Endometrium (tissue), 2 donors: ENCODE results near the gene RETREG3.
"Not testable (repeated sequence)": the region's sequence is repeated elsewhere in the genome, so short reads cannot be mapped to it uniquely, and the experiment has no call there.

Experiments used
- FAIRE-seq: peaks from 2 replicates; lab custom pipeline; 2012; peaks lifted over from hg19 to GRCh38; lab: Jason Lieb, UNC
- donor health status: control.
- donor health status: control.

Gene RETREG3, protein sequence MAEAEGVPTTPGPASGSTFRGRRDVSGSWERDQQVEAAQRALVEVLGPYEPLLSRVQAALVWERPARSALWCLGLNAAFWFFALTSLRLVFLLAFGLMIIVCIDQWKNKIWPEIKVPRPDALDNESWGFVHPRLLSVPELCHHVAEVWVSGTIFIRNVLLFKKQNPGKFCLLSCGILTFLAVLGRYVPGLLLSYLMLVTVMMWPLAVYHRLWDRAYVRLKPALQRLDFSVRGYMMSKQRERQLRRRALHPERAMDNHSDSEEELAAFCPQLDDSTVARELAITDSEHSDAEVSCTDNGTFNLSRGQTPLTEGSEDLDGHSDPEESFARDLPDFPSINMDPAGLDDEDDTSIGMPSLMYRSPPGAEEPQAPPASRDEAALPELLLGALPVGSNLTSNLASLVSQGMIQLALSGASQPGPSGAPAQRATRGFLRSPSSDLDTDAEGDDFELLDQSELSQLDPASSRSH

DNA sequence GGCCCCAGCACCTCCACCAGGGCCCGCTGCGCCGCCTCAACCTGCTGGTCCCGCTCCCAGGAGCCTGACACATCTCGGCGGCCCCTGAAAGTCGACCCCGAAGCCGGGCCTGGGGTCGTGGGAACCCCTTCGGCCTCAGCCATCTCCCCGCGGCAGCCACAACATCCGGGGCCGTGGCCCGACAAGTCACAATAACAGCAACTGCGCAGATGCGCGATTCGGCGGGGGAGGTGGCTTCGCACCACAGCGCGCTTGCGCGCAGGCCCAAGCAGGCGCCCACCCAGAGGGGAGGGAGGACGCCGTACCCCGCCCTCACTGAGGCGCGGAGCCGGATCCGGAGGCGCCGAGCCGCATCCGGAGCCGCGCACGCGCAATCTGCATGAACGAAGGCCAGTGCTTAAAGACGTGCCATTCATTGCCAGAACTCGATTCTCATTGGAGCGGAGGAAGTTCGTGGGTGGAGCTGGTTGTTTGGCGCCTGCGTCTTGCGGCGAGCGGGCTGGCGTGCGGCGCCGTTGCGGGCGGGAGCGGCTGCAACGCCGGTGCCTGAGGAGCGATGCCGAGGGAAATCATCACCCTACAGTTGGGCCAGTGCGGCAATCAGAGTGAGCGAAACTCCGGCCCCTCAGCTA is at the start of gene RETREG3, which contains the start of gene TUBG1:
Gene RETREG3, minus strand, starts transcription at position 193 of the 632 bp plus-strand sequence. Its CDS starts 50 bp downstream, at position 143.
Gene TUBG1, plus strand, starts transcription at position 502 of the 632 bp plus-strand sequence. Its CDS starts 55 bp downstream, at position 557.
- peak; percentile 83 for FAIRE-seq

DNA sequence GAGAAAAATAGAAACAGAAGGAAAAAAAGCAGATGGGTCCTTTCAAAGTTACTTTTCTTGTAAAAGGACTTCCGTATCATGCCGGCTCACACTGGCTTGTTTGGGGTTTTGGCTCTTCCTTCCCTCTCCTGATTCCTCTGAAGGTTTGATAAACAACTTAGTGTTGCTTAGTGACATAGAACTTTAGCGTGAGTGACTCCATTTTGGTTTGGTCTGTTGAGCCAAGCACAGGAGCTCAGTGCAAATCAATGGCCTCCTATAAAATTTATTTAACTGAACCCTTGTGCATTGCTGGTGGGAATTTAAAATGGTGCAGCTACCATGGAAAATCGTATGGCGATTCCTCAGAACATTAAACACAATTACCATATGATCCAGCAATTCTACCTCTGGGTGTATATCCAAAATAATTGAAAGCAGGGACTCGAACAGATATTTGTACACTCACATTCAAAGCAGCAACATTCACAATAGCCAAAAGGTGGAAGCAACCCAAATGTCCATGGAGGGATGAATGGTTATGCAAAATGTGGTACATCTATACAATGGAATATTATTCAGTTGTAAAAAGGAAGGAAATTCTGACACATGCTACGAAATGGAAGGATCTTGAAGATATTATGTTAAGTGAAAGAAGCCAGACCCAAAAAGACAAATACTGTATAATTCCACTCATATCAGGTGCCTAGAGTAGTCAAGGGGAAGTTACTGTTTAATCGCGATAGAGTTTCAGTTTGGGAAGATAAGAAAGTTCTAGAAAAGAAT is 48.8 kb upstream of the RETREG3 start:
- FAIRE-seq, result no peak

DNA sequence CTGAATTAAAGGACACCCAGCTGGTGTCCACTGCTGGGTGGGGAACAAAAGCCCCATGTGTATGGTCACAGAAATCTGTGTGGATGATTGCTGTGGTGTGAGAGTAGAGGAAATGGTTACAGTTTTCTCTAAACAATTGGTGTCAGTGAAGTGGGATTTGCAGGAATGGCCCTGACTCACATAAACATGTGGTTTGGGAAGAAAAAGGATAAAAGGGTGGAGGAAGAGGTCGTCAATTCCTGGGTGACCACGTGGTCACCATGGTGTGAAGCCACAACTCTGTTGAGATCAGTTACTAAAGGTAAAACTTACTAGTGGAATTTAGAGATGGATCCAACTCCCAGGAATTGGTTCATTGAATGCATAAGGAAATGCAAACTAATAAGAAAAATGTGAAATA is 46.4 kb upstream of the RETREG3 start:
- no peak for FAIRE-seq

DNA sequence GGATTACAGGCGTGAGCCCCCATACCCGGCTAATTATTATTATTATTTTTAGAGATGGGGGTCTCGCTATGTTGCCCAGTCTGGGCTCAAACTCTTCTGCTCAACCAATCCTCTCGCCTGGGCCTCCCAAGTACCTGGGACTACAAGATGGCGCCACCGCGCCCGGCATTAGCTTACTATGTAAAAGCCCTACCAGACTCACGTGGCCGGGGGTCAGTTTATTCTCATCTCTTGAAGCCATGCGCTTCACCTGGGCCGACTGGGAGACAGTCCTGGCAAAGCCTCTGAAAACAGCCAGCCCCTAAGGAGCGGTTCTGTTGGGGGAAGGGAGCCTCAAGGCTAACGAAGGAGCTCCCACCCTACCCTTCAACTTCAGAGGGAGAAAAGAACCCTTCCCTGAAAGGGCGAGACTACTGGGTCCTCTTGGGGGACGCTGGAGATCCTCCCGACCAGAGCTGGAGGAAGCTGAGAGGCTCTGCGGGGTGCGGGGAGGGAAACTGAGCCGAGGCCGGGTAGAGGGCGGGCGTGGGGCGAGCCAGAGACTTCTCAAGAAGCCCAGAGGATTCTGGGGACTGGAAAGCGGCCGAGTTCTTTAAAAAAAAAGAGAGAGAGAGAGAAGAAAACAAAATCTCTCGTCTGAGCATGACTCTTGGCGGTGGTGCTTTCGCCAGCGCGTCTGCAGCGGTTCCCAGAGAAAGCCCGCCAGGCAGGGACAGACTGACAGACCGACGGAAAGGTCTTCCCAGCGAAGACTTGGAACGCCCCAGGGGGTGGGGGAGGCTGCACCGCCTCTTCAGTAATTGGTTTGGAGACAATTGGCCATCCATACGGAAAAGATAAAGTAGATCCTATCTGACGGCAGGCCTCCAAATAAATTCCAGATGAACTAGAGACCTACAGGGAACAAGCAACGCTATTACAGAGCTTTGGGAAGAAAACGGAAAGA is 44.3 kb upstream of the RETREG3 start:
- FAIRE-seq, result peak; percentile 26

DNA sequence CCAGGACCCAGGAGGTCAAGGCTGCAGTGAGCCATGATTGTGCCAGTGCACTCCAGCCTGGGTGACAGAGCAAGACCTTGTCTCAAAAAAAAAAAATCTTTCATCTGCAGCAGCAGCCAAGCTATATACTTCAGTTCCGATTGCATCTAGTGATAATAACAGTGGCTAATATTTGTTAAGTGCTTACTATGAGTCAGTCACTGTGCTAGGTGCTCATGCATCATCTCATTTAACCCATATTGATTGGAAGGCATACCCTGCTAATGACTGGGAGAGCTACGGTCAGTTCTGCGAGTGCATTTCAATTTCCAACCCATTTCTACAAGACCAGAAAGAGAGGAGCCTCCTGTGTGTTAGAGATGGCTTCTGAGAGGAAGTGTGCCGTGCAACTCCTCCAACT is 42.2 kb upstream of the RETREG3 start:
- FAIRE-seq, result no peak

DNA sequence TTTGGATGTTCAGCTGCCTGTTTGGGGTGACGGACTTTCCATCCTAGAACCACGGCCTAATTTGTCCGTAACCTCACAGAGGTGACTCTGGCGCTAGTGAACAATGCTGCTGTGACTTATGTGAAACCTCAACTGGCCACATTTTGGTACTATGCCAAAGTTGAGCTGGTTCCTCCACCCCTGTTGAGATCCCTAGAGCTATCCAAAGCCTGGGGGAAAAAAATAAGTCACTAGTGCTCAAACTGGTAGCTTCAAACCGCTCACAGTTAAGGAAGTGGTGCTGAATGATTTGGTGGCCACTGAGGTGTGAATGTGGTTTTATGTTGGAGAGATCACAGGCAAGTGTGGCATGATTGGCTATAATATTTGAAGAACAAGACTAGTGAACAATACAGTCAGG is 38.6 kb upstream of the RETREG3 start:
- no peak for FAIRE-seq

DNA sequence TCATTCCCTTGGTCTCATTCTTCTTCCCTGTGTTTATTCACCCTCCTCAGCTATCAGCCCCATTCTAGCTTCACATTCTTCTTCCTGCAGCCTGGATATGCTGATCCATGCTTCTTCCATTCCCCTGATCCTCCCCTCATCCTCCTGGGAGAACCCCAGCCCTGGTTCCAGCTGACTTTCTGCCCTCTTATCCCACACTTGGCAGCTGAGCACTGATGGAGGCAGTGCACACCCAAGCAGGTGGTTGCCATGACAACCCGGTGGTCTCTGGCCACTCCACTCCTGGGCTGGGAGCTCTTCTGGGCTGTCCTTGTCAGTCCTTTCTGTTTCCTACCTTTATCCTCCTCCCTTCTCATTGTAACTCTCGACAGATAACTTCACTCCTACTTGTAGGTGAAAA is 33.2 kb upstream of the RETREG3 start:
- no peak for FAIRE-seq

DNA sequence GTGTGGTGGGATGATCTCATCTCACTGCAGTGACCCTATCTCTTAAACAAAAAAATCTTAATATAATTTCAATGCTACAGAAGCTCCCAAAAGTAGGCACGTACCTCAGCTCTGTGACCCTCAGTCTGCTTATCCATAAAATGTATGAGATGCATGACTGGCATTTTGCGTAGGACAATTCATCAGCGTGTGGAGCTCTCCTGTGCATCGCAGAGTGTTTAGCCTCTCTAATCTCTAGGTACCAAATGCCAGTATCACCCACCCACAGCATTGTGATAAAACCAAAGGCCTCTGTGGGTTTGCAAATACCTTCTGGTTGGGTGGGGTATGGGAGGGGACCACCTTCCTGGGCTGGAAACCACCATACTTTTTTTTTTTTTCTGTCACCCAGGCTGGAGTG is 30.9 kb upstream of the RETREG3 start:
- no peak for FAIRE-seq

DNA sequence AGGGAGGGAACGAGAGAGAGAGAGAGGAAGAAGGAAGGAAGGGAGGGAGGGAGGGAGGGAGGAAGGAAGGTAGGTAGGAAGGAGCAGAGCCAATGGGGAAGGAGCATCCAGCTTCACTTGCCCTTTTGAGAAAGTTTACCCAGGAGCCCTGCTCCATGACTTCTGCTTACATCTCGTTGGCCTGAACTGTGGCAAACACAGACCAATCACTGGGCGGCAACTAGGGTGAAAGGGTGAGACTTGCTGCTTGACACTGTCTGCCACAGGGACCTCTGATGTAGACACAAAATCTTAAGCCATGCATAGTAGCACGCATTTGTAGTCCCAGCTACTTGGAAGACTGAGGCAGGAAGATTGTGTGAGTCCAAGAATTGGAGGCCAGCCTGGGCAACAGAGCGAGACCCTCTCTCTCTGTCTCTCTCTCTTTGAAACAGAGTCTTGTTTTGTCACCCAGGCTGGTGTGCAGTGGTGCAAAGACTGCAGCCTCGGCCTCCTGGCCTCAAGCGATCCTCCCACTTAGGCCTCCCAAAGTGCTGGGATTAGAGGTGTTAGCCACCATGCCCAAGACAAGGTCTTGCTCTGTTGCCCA is 30.4 kb upstream of the RETREG3 start:
- FAIRE-seq, result no peak

DNA sequence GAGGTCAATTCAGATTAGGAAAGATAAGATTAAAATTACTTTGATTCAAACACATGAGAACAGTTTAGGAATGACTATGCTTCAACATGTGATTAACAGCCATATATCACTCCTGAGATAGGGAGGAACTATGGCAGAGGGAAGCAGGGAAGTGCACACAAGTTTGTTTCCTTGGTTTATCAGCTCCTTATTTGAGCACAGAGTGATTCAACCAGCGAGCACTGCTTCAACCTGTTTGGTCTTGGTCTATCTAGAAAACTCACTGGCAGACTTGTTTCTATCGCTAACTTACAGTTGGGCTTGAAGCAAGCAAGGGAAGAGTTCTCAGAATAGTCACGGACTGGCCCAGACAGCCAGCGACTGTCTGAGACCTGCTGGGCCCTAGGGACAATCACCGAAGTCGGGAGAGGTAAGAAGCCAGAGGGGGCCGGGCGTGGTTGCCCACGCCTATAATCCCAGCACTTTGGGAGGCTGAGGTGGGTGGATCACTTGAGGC is 23.8 kb upstream of the RETREG3 start:
- no peak for FAIRE-seq

DNA sequence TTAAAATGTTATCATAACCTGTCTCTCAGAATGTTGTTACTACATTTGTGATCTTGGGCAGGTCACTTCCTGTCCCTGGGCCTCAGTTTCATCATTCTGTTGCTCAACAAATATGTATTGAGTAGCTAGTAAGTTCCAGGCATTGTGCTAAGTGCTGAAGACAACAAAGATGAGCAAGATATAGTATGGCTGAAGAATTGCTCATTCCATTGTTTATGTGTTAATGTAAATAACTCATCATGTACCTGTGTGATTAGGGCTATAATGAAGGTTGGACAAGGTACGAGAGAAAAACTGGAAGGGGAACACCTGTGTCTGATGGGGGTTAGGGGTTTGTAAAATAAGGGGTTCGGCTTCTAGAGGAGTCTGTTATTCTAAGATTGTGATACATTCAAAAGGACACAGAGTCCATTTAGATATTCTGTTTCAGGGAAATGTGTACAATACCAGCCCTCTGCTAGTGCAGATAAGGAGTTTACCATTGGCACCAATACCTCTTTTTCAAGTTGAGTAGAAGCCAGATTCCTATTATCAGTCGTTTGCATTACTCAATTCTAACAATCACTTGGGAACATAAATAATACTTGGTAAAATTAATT is 20.3 kb upstream of the RETREG3 start:
- FAIRE-seq, result no peak

DNA sequence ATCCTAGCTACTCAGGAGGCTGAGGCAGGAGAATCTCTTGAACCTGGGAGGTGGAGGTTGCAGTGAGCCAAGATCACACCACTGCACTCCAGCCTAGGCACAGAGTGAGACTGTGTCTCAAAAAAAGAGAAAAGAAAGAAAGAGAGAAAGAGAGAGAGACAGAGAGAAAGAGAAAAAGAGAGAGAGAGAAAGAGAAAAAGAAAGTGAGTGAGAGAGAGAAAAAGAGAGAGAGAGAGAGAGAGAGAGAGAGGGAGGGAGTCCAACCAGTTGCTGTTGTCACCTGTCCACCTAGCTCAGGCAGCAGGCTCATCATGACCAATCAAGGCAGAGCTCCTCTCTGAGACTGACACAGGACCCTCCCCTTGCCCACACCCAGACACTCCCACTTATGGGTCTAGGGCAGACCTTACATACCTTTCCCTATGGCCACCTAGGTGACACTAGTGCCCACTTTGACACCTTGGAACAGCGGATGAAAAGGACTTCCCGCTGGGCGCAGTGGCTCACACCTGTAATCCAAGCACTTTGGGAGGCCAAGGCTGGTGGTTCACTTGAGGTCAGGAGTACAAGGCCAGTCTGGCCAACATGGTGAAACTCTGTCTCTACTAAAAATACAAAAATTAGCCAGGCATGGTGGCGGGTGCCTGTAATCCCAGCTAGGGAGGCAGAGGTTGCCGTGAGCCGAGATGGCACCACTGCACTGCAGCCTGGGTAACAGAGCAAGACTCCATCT is 18.0 kb upstream of the RETREG3 start:
- not testable (repeated sequence) for FAIRE-seq

DNA sequence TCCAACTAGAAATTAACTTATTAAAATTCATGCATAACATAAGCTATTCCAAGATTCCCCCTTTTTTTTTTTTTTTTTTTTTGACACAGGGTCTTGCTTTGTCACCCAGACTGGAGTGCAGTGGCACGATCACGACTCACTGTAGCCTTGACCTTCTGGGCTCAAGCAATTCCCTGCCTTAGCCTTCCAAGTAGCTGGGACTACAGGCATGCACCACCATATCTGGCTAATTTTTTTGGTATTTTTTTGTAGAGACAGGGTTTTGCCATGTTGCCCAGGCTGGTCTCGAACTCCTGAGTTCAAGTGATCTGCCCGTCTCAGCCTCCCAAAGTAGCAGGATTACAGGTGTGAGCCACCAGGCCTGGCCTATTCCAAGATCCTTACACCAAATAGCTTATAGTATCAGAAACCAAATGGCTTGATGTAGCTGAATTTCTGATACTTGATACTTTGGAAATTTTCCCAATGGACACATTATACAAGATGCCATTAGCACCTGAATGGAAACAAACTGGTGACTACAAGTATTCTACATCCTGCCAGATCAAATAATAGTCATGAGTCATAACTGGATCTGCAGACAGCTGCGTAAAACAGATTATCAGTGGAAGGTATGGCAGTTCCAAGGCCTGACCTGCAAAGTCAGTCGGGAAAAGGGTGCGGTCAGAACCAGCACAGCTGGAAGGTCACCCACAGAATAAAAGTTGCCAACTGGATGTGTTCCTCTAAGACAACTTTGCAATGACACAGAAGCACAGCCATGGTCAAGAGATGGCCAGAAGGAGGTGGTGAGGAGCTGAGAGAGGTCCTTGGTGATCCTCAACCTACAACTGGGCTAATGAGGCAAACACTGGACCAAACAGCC is 14.8 kb upstream of the RETREG3 start:
- FAIRE-seq, result no peak

DNA sequence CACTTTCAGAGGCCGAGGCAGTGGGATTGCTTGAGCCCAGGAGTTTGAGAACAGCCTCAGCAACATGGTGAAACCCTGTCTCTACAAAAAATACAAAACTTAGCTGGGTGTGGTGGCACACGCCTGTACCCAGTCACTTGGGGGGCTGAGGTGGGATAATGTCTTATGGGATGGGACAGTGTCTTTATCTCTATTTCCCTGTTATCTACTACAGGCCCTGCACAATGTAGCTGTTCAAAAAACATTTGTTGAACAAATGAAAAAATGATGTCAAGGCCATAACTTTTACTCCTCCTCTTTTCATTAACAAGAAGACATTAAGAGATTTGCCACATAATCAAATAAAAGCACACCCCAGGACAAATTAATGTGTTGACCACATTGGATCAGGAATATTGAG is 14.1 kb upstream of the RETREG3 start:
- no peak for FAIRE-seq

DNA sequence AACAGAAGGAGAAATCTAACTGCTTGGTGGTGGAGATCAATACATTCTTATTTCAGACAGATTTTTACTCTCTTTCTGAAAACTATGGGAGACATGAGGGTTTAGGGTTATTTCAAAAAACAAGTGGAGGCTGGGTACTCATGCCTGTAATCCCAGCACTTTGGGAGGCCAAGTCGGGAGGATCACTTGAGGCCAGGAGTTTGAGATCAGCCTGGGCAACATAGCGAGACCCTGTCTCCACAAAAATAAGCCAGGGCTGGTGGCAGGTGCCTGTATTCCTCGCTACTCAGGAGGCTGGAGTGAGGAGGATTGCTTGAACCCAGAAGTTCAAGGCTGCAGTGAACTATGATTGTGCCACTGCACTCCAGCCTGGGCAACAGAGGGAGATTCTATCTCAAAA is 12.8 kb upstream of the RETREG3 start:
- not testable (repeated sequence) for FAIRE-seq

DNA sequence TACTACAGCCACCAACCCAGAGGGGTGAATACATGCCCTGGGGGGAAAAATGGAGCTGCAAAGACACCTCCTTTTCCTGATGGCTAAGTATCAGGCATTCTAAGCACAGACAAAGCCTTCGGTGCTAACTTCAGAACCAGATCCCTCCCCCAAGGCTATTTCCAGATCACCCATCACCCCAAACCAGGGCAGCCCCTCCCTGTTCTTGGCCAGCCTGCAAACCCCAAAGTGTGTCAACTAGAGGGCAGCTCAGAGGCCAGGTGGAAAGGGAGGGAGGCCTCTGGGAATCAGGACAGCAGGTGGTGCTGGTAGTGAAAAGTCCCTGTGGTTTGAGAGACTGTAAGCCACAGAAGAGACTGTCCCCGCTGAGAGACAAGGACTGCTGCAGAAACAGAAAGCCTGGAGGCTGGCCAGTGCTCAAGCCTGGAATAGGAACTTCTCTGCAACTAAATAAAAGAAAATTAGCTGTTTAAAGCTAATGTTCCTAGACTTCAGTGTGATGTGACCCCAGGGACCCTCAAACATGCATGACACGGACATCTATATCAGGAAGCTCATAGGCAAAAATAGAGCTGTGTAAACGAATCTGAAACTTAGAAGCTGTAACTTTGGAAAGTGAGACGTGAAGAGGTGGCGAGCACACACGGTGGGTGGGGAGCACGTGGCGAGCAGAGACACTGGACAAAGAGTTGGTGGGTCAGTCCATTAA is 9.4 kb upstream of the RETREG3 start:
- no peak for FAIRE-seq

DNA sequence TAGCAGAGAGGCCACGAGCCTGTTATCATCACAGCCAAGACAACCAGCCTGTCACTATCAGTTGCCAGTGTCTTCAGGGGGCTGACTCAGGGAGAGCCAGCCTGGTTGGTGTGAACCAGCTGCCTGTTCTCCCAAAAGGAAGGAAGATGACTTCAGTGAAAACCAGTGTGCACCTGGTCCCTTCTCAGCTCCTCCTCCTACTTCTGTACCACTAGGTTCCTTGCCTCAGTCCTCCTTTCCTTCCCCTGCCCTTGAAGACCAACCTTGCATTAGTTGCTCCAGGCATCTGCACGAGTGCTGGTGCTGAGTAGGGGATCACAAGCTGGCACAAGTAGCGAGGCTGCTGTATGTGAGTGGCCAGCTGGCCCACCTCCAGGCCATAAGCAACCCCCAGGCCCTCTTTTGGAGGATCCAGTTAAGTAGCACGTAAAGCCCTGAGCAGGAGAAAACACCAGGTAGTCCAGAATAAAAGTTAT is 8.8 kb upstream of the RETREG3 start:
- FAIRE-seq, result no peak

DNA sequence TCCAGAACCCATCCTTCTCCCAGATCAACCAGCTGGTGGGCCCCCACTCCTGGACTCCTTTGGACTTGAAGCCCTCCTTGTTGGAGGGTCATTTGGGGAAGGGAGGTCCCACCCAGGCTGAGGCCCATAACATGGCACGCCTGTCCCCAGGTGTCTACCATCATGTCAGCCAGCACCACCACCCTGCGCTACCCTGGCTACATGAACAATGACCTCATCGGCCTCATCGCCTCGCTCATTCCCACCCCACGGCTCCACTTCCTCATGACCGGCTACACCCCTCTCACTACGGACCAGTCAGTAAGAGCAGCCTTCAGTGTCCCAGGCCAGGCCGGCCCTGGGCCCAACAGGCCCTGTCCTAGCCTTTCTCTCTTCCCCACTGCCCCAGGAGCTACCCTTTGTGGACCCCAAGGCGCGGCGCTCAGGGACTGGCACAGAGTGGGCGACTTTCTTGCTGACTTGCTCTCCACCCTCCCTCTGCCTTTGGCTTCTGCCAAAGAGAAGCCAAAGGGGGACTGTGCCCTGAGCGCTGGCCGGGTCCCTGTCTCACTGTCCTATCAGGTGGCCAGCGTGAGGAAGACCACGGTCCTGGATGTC is 4.6 kb upstream of the RETREG3 start:
- FAIRE-seq, result no peak
